NK-92 (cell line): ENCODE measurements around the gene ZNF444.

Source experiments
- DNase-seq: peaks from one replicate; lab custom pipeline; 2025; ENCODE audit not compliant: unreplicated experiment; lab: John Stamatoyannopoulos, UW

The ZNF444 gene

DNA sequence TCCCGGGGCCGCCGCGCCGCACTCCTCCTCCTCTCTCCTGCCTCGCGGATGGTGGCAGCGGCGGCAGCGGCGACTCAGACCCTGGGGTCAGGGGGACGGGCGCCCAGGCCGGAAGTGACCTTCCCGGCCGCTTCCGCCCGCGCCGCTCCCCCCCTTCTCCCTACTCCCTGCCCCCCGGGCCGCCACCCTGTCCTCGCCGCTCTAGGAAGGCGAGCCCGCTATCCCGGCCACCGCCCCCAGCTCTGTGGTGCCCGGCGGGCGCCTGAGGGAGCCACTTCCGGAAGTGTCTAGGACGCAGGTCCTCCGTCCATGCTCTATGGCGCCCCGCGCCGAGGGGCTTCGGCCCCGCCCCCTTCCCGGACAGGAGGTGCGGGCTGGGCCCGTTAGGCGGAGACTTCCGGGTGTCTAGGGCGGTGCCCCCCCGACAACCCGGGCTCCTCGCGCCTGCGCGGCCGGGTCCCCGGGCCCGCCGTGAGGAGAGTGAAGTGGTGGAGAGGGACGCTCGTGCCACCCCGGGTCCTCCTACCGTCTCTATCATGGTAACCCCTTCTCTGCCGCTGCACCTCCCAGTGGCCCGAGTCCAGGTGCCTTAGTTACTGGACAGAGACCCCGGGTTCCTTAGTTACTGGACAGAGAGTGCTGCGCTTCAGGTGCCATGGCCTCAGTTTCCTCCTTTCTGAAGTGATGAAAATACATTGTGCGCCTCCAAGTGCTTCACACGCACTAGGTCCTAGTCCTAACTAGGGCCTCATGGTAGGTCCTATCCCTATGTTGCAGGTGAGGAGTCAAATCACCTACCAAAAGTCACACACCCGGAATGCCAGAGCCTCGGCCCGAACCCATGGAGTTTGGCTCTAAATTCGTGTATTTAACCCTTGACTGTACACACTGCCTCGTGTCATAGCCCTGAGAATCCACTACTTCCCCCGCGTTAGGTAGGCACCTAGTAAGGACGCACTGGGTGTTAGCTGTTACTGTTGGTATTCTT is 19.6 kb upstream of the ZNF444 start, which contains the start of gene ZNF787:
Gene ZNF787 (minus strand): TSS at position 116 of the 988 bp plus-strand sequence. CDS start 18,078 bp downstream, outside the sequence.
- peak; percentile 35 for DNase-seq

DNA sequence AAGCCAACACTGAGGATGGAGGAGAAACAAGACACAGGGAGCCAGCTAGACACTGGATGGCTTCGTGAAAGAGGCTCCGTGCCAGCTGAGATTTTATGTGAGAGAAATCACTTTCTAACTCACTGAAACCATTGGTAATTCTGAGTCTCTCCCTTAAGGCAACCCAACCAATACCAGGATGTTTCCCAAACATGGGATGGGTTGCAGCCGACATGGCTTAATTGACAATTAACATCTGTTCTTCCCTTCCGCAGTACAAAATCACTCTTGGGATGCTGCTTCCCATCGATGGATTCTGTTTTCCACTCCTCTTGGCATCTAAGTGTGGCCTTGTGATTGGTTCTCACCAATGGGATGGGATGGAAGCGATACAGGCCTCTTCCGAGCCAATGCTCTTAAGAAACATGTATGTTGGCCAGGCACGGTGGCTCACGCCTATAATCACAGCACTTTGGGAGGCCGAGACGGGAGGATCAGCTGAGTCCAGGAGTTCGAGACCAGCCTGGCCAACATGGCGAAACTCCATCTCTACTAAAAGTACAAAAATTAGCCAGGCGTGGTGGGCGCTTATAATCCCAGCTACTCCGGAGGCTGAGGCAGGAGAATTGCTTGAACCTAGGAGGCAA is 17.7 kb upstream of the ZNF444 start:
- DNase-seq, result no peak

DNA sequence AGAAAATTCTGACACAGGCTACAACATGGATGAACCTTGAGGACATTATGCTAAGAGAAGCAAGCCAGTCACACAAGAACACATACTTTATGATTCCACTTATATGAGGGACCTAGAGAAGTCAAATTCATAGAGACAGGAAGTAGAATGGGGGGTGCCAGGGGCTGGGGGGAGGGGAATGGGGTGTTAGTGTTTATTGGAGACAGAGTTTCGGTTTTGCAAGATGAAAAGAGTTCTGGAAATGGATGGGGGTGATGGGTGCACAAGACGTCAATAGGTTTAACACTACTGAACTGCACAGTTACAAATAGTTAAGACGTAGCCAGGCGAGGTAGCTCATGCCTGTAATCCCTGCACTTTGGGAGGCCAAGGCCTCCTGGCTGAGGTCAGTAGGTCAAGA is 16.5 kb upstream of the ZNF444 start:
- DNase-seq, result no peak

DNA sequence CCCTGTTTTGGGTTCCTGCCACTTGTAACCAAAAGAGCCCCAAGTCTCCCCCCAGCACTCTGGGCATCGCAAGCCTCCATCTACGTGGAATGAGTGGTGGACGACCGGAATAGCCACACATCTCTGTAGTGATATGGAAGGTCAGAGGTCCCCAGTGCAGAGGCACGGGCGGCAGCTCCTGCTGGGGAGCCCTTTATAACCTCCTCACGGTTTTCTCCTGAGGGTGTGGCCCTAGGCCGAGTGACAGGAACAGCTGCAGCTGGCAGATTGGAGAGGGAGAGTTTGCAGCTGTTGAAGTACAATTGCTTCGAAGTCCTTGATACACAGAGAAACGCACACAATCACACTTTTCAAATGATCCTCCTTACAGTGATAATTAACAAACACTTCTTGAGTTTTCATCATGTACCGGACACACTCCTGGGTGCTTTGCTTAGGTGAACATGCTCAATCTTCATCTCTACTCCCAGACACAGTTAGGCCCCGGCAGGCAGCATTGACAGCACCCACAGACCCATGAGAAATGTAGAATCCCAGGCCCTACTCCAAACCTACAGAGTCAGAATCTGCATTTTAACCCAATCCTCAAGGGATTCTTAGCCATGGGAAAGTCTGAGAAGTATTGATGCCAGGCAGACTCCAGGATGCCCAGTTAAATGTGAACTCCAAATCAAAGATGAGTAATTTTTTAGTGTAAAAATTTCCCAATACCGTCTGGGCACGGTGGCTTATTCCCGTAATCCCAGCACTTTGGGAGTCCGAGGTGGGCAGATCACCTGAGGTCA is 15.1 kb upstream of the ZNF444 start:
- DNase-seq, result no peak

DNA sequence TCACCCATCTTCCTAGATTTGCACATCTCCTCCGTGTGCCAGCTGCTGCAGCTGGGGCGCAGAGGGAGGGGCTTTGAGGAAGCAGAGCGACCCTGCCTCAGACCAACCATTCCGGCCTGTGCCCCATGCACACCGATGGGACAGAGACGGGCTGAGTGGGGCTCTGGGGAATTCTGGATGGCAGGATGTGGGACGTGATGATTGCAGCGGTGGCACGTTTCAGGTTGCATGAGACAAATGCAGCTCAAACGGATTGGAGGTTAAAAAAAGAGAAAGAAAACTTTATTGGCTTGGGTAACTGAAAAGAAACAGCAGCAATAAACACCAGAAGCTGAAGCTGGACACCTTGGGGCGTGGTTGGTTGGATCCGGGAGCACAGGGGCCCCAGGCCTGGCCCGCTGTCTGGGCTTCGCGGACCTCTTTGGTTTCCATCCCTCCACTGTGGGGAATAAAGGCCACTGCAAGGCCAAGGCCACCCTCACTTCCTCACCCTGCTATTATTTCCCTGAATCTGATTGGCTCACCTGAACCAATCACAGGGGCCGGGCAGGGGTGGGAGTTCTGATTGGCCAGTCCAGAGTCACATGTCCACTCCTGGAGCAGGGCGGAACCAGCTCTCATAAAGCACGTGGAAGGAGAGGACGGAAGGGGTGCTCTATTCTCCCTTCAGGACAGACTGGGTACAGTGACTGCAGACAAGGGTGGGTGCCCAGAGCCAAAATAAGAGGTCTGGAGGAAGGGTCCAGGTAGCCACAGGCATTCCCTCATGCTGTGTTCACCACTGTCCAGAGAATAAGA is 13.9 kb upstream of the ZNF444 start:
- no peak for DNase-seq

DNA sequence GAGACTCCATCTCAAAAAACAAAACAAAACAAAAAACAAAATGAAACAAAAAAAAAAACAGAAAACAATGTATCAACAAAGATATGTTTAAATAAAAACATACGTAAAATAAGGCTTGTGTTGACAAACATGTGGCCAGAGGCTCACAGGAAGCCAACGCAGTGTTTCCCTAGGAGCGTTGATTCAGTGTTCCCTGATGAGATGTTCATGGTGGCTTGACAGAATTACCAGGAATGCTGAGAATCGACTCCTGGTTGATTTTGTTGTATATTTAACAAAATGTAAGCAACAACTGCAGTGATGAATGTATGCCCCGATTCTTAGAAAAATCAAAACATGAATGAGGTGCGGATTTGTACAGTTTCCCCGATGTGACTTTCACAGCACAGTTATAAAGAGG is 11.1 kb upstream of the ZNF444 start:
- DNase-seq, result no peak

DNA sequence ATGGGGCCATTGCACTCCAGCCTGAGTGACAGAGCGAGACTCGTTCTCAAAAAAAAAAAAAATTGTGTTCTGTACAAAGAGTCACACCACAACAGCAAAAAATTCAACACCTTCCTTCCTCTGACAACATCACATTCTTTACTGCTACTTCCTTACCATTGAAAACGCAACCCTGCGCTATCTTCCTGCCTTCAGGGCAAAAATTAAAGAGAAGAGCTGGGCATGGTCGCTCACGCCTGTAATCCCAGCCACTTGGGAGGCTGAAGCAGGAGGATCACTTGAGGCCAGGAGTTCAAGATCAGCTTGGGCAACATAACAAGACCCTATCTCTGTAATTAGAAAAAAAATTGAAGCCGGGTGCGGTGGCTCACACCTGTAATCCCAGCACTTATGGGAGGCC is 9.4 kb upstream of the ZNF444 start:
- DNase-seq, result no peak

DNA sequence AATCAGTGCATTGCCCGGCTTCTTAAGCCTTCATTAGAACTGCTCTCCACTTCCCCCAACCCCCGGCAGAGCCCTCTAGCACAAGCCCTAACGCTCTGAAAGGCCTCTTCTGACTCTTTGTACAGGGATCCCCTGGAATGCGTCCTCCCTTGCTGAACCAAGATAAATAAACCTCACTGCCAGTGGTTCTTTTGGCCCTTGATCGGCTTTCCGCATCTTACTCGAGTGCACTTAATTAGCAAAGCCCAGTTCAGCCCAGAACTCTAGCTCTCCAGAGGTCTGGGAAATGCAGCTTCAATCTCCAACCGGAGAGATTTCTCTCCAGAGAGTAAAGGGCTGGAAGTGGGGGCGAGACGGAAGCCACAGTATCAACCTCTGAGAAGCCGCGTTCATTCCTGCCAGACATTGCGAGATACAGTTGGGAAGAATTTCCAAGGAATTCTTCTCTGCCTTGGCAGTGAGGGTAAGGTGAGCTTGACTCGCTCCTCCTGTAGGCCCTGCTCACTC is 8.7 kb upstream of the ZNF444 start:
- no peak for DNase-seq

DNA sequence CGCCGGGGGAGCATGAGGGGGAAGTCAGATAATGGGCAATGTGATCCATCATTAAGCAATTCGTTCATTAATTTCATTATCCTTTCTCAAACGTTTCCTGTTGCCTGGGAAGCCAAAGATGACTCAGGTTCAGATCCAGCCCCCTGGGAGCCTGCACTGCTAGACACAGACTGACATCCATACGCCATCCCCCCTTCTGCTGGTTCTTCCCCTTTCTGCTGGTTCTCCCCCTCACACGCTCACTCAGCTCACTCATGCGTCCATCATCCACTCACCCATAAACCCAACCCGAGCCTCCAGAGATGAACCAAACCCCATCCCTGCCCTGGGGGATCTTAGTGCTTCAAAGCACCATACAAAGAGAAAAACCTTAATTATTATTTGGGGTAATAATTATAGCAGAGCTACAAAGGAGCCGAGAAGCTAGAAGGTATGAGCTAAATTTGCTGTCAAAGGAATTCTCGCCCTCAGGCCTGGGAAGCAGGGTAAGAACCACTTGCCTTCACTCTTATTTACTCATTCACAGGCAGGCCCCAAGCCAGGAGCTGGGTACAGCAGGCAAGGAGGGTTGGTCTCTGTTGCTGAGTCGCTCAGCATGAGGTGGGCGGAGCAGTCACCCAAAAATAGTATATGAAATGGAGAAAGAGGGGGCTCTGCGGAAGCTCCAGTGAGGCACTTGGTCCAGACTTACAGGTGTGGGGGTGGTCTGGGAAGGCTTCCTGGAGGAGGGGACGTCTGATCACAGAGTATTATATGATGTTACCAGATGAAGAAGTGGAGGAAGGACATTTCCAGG is 7.0 kb upstream of the ZNF444 start:
- DNase-seq, result no peak

DNA sequence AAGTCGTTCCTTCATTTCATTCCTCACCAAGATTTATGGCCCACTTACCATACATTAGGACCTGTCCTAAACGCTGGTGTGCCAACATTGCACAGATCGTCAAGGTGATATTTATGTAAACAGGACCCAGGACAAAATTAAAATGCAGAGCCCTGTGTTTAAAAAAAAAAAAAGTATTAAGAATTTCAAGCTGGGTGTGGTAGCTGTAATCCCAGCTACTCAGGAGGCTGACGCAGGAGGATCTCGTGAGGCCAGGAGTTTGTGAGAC is 6.5 kb upstream of the ZNF444 start:
- no peak for DNase-seq

DNA sequence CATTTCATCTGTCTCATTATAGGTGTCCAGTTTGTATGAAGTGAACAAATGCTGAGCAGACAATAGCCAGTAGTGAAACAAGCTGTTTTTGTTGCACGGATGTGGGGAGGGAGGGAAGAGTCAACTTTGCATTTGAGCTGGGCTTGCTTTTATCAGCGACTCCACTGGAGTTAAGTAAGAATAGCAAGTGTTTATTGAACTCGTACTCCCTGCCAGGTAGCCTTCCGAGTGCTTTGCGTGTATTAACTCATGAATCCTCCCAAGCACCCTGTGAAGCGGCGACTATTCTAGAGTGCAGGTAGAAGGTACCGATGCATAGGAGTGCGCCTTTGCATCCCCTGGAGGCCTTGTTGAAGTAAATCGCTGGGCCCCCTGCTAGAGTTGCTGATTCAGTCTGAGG is 4.7 kb upstream of the ZNF444 start:
- no peak for DNase-seq

DNA sequence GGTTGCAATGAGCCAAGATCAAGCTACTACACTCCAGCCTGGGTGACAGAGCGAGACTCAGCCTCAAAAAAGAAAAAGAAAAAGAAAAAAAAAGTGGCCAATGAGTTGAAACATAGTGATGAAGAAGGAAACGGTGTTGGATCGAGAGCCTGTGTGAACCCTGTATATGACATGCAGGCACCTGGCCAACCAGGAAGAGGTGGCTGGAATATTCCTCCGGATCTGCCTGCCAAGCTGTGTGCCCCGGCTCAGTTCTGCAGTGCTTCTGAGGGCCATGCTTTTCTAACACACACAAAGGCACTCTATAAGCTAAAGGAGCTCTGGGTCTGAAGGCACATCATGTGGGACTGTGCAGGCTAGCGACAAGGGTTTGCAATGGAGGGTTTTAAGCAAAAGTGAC is 3.7 kb upstream of the ZNF444 start:
- DNase-seq, result no peak

DNA sequence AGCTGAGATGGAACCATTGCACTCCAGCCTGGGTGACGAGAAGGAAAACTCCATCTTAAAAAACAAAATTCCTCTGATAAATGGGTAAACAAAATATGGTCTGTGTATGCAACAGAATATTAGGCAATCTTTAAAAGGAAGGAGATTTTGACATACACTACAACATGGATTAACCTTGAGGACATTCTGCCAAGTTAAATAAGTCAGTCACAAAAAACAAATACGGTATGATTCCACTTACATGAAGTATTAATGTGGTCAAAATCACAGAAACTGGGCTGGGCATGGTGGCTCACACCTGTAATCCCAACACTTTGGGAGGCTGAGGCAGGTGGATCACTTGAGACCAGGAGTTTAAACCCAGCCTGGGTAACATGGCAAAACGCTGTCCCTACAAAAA is 3.0 kb upstream of the ZNF444 start:
- DNase-seq, result no peak

DNA sequence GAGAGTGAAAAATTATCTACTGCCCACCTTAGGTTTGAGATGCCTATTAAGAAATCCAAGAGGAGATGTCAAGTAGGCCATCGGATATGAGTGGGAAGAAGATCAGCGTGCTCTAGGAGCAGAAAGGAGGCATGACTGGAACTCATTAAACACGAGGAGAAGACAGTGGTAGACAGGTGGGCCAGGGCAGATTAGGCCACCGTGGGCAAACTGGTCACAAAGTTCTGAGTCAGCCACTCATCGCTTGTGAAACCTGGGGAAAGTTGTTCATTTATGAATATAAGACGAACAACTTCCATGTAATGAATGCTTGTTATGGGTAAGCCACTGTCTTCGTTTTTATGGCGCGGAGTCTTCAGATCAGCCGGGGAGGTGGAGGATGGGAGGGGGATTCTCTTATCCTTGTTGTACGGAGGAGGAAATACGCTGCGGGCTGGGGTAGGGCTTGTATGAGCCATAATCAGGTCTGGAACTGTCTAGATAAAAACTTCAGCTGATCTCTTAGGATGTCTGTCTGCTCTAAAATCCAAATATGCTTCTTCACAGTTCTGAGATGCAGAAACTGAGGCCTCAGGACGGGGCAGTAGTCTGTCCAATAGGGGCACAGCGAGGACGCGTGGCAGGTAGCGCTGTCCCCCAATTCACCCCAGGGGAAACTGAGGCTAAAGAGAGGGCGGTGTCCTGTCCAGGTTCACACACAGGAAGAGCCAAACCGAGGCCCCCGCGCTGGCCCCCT is 1.1 kb upstream of the ZNF444 start:
- DNase-seq, result no peak

DNA sequence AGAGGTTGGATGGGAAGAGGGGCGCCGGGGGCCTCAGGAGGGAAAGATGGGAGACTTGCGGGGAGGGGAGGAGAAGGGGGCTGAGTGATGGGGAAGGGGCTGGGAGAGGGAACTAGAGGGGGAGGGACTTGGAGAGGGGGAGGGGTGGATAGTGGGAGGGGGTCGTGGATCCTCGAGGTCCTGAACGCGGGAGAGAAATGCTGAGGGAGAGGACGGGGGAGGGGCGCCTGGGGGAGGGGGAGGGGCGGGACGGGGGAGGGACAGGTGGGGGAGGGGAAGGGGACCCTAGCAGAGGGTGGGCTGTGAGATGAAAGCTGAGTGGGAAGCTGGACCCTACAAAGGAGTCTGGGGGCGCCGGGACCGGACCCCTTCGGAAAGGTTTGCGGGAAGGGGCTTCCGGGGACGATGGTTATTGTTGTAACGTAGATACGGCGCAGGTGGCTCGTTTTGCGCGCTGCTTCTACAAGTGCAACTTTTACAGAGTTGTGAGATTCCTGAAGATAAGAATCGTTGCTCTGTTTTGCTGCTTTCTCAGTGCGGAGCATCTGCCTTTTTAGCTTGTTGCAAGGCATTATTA is 418 bp downstream of the ZNF444 start:
- no peak for DNase-seq

DNA sequence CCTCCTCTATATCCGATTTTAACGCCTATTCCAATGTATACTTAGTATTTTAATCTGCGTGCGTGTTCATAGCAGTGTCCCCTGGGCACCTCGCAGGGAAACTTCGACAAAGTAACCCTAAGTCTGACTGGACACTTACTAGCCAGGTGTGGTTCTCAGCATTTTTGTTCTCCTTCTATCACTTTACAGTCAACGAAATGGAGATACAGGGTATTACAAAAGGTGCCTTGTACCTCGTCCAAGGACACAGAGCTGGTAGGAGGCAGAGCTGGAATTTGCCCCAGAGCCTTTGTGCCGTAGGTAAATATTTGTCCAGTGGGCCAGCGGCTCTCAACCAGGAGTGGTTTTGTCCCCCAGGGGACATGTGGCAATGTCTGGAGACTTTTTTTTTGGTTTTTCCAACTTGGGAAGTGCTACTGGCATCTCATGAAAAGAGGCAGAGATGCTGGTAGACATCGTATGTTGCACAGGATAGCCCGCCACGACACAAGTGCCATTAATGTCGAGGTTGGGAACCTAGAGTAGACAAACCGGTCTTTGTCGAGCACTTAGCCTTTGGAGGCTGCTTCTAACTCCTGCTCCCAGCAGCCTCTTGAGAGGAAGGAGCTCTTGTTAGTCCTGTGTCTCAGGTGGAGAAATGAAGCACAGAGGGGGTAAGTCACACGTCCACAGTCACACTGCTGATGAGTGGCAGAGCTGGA is 1.1 kb downstream of the ZNF444 start:
- no peak for DNase-seq

DNA sequence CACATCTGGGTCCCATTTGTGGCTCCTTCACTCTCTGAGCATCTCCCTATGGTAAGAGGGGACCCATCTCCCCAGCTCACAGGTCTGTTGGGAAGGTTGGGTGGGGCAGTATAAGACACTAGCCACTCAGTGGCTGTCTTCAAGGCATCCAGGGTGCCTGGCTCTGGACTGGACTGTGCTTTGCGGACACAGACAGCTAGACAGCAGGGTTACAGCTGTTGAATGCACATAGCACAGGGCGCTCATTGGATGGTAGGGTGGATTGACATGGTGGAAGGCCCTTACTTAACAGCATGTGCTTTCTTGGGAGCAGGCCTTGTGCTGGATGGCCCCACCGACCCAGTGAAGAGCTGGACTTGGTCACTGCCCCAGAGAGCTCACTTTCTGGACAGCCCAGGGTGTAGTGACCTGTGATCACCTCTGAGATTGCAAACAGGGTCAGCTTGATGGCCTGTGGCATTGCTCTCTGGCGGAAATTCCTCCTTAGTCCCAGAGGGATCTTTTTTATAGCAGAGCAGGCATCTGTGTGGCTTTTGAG is 1.9 kb downstream of the ZNF444 start:
- DNase-seq, result no peak

DNA sequence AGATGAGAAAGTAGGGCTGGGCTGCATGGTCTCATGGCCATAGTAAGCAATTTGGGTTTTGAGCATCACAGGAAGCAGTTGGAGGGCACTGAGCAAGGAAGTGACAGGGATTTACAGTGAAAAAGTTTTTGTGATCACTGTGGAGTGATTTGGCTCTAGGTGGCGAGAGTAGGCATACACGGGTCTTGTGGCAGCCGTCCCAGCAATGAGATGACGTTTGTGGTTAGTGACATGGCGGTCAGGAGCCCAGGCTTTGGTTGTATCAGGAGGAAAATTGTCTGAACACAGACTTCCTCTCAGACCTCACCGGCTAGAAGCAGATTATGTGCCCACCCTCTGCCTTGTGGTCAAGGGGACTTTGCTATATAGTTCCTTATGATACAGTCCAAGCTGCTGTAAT is 3.3 kb downstream of the ZNF444 start:
- no peak for DNase-seq
